Activated CD8-positive, alpha-beta memory T cell treated with anti-CD3 and anti-CD28 coated beads, Interleukin-2, amount 50 U/mL, for 24 hours (primary cell): ENCODE results near the gene FAM78B.

Experiments used
- DNase-seq: peaks from one replicate; pipeline ENCODE4 v3.0.0-alpha.2; 2020; ENCODE audit errors: extremely low read depth

The FAM78B gene

DNA sequence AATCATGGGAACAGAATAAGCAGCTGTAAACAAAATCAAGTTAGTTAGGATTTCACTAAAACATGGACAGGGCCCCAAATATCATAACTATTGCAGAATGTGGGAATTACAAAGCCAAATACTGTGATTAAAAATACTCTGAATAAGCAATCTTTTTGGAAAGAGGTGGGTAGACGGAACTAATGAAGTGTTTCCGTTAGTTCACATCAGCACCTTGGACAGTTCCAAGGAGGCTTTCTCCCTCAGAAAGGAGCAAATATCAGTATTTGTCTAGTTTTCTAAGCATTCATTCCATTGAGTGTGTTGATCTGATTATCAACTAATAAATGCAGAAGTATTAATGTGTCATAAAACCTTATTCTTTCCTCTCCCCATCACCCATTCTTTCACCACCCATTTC lies 97.4 kb downstream of the FAM78B start:
- DNase-seq: no peak

DNA sequence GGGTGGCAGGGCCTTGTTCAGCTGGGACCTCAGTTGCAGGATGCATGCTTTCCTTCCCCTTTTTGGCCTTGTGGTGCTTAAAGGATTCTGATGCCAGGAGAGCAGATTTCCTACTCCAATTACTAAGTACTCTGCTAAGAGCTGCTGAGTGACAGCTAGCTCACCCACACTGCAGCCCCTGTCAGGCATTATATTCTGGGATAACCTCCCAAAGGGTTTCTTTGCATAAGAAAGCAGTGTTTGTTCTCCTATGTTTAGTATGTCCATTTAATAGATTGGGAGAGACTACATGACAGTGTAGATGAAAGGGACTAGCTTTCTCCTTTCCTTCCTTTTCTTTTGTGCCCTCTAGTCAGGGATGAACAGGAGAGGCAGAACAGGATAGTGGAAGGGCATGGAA lies 100.7 kb downstream of the FAM78B start:
- DNase-seq: no peak

GRCh38 chr1:166064951-166065350 lies 101.8 kb downstream of the FAM78B start:
- no peak for DNase-seq

DNA sequence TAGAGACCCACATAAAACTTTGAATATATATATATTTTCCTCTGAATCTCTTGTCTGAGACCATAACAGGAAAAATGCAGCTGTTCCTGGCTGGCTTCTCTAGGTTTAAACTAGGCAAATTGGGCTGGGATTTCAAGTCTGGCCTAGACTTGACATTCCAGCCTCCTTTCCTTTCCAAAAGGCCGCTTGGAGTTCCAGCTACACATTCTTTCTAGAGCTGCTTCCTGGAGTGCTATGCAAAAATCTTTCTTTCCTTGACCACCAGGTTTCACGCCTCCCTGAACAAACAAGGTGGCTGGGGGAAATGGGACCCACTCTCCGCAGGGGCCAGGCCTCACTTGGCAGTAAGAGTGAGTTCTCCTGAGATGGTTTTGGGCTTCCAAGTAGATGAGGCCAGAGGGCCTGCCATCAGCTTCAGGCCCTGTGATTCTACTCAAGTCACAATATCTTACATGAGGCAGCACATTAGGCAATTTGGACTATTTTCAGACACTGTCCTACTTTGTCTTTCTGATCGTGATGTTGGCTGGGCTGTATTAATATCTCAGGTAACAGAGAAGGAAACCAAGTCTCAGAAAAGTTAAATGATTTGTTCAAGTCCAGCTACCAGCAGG lies 102.4 kb downstream of the FAM78B start:
- no peak for DNase-seq

- DNase-seq: no peak
These were observed 103.1 kb downstream of the FAM78B start for GRCh38 chr1:166063701-166064100.

GRCh38 chr1:166062421-166063070 lies 104.3 kb downstream of the FAM78B start:
- DNase-seq: no peak

GRCh38 chr1:166057650-166058049 lies 109.2 kb downstream of the FAM78B start:
- DNase-seq: no peak

- DNase-seq: no peak
These were observed 113.4 kb downstream of the FAM78B start for GRCh38 chr1:166053395-166053794.

DNA sequence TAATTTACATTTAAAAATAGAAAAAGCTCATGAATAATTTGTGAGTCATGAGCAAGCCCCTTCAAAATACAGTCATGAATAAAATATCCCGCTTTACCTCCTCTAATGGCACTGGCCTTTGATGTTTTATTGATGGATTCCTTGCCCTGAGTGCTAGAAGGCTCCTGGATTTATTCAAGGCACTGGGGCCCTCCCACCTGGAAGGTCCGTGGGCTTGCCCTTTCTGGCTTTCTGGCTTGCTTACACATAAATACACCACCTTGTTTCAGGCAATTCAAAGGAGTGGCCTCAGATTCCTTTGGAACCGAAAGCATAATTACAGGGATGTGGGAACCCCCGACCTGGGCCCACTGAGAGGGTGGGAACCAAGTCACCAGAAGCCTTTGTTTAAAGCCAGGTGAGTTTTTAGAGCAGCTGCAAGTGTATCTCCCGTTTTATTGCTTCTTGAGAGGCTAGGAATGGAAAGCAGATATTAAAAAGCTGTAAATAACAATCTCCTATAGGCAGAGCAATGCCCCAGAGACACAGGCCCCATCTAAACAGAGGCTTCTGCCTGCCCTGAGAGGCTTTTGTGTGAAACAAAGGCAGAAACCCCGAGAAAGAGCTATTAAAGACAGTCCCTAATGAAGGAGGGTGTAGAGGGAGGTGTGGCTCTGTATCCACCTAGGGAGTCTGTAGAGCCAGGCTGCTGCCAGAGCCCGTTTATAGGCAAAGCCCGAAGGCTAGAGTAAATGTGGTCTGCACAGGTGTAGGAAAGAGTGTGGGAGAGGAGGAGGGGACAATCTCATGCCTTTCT lies 126.4 kb downstream of the FAM78B start:
- no peak for DNase-seq

DNA sequence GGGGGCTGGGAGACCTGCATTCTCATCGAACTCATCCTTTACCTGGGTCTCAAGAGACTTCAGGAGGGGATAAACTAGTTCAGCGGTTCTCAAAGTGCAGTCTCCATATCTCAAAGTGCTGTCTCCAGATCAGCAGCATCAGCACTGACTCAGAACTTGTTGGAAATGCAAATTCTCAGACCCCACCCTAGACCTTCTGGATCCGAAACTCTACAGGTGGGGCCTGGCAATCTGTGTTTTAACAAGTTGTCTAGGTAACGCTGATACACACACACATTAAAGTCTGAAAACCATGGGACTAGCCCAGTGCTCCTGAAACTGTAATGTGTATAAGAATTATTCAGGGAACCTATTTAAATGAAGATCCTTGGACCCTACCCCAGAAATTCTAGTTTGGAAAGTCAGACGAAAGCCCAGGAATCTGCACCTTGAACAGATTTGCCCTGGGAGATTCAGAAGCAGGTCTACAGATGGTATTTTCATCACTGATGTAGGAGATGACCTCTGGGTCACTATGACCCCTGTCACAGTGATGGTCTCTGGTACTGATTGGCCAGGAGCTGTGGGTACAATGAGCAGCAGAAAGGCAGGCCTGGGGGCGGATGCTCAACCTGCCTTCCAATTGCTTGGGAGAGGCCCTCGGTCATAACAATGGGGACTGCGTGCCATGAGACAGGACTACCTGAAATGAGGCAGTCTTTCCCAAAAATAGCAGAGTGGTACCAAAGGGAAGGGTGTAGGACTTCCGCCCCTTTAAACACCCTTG lies 127.2 kb downstream of the FAM78B start:
- DNase-seq: no peak

DNA sequence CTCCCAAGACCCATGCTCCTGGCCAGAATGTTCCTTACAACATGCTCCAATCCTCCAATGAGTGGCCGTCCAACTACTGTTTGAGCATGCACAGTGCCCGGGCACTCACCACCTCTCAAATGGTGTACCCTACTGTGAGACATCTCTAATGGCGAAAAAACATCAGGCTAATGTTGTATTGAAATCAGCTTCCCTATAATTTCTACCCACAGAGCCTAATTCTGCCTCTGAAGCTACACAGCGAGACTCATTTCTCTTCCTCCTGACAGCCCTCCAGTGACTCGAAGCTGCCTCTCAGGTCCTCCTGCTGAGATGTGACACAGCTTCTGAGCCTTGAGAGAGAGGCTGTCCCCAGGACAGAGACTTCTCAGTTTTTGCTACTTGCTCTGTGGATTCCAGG lies 130.7 kb downstream of the FAM78B start:
- no peak for DNase-seq

DNA sequence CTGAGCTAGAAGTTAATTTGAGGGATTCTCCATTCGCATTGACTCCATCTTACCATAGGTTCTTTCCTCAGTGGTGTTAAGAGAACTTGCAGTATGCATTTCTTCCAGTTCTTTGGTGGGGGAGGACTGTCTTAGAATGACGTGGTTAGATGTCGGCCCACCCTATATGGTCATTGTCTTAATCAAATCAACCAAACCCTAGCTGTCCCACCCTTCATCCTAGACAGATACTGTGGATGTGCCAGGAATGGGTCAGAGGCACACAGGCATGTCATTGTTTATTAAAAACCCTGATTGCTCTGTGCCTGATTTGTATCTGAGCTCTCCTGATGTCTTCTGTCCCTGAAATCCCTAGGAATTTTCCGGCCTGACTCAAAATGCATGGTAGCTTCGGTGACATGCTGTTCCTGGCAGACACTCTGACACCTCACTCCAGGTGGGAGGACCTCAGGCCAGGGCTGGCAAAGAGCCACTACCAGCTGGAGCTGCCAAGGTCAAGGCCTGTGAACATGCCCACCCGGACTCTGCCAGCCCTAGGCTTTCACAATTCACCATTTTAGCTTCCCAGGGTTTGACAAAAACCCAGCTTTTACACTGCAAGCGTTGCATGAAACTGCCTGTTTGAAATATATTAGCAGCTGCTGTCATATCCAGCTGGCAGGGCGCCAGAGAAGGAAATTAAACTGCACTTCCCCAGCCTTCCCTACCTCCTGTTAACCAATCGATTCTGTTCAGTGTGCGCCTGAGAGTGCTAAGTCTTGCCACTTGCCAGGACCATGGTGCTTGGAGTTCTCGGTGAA lies 134.0 kb downstream of the FAM78B start:
- DNase-seq: no peak

DNA sequence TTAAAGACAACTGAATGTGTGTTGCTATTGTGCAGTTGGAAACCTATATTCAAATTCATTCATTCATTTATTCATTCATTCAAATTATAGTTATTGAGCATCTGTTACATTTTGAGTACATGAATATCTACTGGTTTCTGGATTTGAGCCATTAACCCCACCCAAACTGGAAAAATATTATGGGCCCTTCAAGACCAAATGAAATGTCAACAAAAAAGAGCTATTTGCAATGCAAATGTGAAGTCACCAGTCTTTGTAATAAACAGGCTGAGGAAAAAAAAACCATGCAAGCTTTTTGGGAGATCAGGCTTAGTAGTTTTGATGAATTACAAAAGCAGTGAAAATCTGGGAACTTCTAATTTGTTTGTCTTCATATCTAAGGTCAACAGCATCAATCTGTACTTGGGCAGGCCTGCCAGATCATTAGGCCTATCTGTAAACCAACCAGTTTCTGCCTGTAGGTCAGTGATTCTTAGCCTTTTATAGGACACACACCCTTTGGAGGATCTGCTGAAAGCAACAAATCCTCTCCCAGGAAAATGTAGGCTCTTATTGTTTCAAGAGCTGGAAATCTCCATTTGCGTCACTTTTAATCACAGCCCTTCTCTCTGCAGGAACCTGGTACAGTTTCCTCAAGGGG lies 134.7 kb downstream of the FAM78B start:
- DNase-seq: no peak

DNA sequence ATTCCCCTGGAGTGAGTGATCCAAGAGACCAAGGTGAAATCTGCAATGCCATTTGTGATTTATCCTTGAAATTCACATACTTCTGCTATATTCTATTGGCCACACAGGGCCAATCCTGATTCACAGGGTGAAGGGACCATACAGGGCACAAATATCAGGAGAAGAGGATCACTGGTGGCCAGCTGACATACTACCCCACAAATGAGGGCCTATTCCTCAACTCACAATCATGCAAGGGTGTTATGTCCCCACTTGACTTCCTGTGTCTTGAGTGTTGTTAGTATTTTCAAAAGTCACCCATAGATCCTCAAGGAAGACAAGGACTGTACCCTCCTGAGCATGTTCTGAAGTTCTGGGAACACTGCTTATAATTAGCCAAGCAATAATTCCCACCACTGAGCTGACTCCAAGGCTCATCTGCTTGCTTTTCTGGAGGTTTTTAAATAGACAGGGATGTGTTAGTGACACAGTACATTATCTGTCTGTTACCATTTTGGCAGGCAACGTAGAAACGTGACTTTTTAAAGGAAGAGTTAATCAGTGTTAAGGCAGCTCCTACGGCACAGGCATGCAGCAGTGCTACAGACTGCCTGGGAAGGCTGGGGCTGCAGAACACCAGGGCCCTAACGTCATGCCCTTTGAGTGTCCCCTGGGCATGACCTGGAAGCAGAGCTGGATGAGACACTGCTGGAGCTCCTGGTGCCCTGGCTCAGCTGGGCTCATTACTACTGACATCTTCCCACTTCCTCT lies 137.4 kb downstream of the FAM78B start:
- no peak for DNase-seq

DNA sequence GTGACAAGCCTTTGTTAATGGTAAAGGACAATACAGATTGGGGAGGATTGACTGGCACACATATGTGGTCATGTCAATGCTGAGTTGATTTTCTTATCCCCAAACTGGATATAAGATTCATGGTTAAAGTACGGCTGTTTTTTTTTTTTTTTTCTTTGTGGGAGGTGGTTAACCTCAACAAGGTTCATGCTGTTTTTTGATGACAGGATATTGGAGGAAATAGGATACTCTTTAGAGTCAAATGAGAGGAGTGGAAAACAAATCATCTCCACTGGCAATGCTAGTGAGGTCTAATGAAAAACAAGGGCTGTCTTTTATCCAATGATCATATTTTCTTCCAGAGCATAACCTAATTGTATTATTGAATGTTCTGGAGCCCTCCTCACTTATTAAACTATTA lies 140.2 kb downstream of the FAM78B start:
- DNase-seq: no peak

GRCh38 chr1:166026143-166026542 lies 140.7 kb downstream of the FAM78B start:
- DNase-seq: no peak

DNA sequence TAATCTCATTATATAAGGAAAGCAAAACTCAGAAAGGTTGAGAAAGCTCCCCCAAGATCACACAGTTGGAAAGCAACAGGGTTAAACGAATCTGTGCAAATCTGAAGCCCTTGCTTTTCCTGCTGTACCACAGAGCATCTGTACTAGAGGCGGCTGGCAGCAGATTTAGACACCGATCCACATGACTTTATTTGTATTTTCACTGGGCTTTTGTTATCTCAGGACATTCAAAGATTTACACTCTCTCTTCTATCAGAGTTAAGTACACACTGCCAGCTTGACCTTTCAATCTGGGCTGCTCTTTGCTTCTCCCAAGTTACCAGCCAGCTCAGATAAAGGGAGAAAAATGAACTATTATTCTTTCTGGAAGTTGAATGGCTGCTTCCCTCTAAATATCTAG lies 146.6 kb downstream of the FAM78B start:
- no peak for DNase-seq
